GM19372 (cell line): Measurements from ENCODE around the gene SBK3.
"Not testable (repeated sequence)": the region's sequence is repeated elsewhere in the genome, so short reads cannot be mapped to it uniquely, and the experiment has no call there.

ENCODE experiments used
- ATAC-seq: cut with Tn5 transposase; IDR thresholded peaks from one replicate; pipeline ENCODE4 v1.9.1; 2021; ENCODE audit warnings: mild to moderate bottlenecking, low read depth, moderate library complexity; ENCODE audit not compliant: unreplicated experiment

The SBK3 gene

GRCh38 chr19:55525289-55526101 is 19.8 kb downstream of the SBK3 start:
- no peak for ATAC-seq

GRCh38 chr19:55520691-55521292 is 24.6 kb downstream of the SBK3 start:
- ATAC-seq = no peak

GRCh38 chr19:55519451-55520311 is 25.7 kb downstream of the SBK3 start:
- no peak for ATAC-seq

GRCh38 chr19:55516878-55517620 is 28.3 kb downstream of the SBK3 start:
- ATAC-seq = peak; percentile 99

- ATAC-seq = no peak
Measured at GRCh38 chr19:55508120-55508519, 37.2 kb downstream of the SBK3 start.

- ATAC-seq = no peak
Measured at GRCh38 chr19:55504981-55505380, 40.4 kb downstream of the SBK3 start.

GRCh38 chr19:55504252-55504603 is 41.1 kb downstream of the SBK3 start:
- ATAC-seq = no peak

- peak; percentile 88 for ATAC-seq
Measured at GRCh38 chr19:55503502-55504251, 41.7 kb downstream of the SBK3 start.

- ATAC-seq = no peak
Measured at GRCh38 chr19:55503157-55503501, 42.2 kb downstream of the SBK3 start.

GRCh38 chr19:55502197-55502952 is 43.0 kb downstream of the SBK3 start:
- no peak for ATAC-seq

GRCh38 chr19:55500368-55500952 is 44.9 kb downstream of the SBK3 start:
- ATAC-seq = no peak

- ATAC-seq = no peak
Measured at GRCh38 chr19:55498246-55498840, 47.0 kb downstream of the SBK3 start.

GRCh38 chr19:55497763-55498162 is 47.6 kb downstream of the SBK3 start:
- no peak for ATAC-seq

GRCh38 chr19:55496820-55497219 is 48.5 kb downstream of the SBK3 start:
- ATAC-seq = not testable (repeated sequence)

GRCh38 chr19:55495646-55496349 is 49.5 kb downstream of the SBK3 start:
- no peak for ATAC-seq

GRCh38 chr19:55494172-55494761 is 51.1 kb downstream of the SBK3 start:
- ATAC-seq = no peak

- ATAC-seq = no peak
Measured at GRCh38 chr19:55493645-55494171, 51.6 kb downstream of the SBK3 start.
